Right cardiac atrium (tissue), 5 donors: ENCODE results near the gene KXD1. TPM values are rescaled to one million over a fixed set of nuclear protein-coding genes. Genes with fewer than 3 reads are reported as not detected.

ENCODE experiments used
- ATAC-seq, 2 donors: fragments of 200-7000 bp; cut with Tn5 transposase; one replicate each; pipeline versions ENCODE4 v1.8.0 to v1.9.1; 2020; ENCODE audit warnings: moderate library complexity in 2 of 2, mild to moderate bottlenecking in 1 of 2
- DNase-seq, 3 donors: peaks; one replicate each; pipeline ENCODE4 v3.0.0-alpha.2; 2020
- H3K27ac ChIP-seq: one replicate; pipeline ENCODE4 v1.5.1; 2013; ENCODE audit warnings: mild to moderate bottlenecking, low read length, control low read depth, moderate library complexity
- H3K27me3 ChIP-seq: one replicate; pipeline ENCODE4 v1.6.1; 2013; ENCODE audit not compliant: control insufficient read depth, insufficient read depth
- H3K4me1 ChIP-seq: one replicate; pipeline ENCODE4 v1.6.1; 2013; ENCODE audit warnings: low read length; ENCODE audit not compliant: control insufficient read depth, insufficient read depth
- H3K4me3 ChIP-seq: one replicate; pipeline ENCODE4 v1.5.1; 2013; ENCODE audit warnings: low read length, control low read depth
- H3K9me3 ChIP-seq: one replicate; pipeline ENCODE4 v1.6.1; 2013; ENCODE audit warnings: low read length; ENCODE audit not compliant: control insufficient read depth
- WGBS: extraction: QIAGEN DNeasy Blood & Tissue Kit; methylation state at CpG from one replicate; pipeline ENCODE4 v1.1.7; 2013; 5-methylcytosine and 5-hydroxymethylcytosine counted together
- intact Hi-C, 4 donors: fragments of 100-400 bp; cut with DNase I; formaldehyde crosslinking; loops; one replicate each; pipeline versions ENCODE4 v1.11.0 to v1.14.0; 2022 to 2023
- polyA plus RNA-seq: library from polyadenylated mRNA; stranded (reverse); fragments of 200-250 nt; gene quantifications from one replicate; pipeline ENCODE4 v1.2.3, GENCODE V29; 2013
- total RNA-seq, 4 donors: library from RNA; stranded (reverse); fragmentation: NEBNext Ultra II Directional; extraction: Animal tissue kit (Norgen Biotek cat#: 25700); gene quantifications; one replicate each; pipeline ENCODE4 v1.2.1, GENCODE V29; 2021
- donor health status: healthy with polysubstance abuse.
- donor health status: DM: no; HTN: yes; CAD: no.
- donor health status: DM: no; HTN: no; CAD: no.
- donor health status: DM: no; HTN: yes; CAD: no; lungs with severe emphysema.
- donor health status: DM: yes; HTN: yes; CAD: no.

The KXD1 gene
- total and polyA plus RNA-seq, 5 donors, result 47.8 to 55.4 (median 50.0) TPM

DNA sequence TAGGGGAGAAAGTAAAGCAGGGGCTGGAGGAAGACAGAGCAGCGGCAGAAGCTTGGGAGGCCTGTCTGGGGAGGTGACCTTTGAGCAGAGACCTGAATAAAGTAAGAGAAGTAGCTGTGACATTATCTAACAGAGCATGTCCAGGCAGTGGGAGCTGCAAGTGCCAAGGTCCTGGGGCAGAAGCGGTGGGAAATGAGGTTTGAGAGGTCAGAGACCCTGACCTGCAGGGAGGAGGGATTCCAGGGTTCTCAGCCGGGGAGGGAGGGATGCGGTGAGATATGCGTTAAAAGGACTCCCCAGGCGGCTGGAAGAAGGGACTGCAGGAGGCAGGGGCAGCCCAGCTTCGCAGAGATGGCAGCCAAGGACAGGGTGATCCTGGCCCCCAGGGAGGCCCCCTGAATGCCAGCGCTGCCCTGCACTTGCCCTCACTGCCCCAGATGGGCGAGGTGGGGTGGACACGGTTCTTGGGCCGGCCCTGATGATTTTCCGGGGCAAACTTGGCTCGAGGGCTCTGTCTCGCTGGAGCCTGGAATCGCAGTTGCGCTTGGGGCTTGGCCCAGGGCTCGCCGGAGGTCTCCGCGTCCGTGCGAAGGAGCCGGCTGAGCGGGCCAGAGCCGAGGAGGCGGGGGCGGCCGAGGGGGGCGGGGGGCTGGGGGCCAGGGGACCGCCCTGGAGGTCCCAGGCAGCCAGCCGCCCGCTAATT, 45.7 kb downstream of the KXD1 start:
- Histone ChIP-seq H3K4me1 (no peaks in the 10 kb centered on the region), H3K27me3 (no peaks in the 10 kb centered on the region), H3K27ac (no peak overlapping the region), H3K9me3 (no peaks in the 10 kb centered on the region), H3K4me3 (no peak overlapping the region)
- DNase-seq, result peak in 2 of 3 donors; percentile 63 to 72
- 7% methylated on average over 32 of the region's 32 CpGs for WGBS
- intact Hi-C loops, result no loop called here
- peak; percentile 39 to 40 for ATAC-seq

DNA sequence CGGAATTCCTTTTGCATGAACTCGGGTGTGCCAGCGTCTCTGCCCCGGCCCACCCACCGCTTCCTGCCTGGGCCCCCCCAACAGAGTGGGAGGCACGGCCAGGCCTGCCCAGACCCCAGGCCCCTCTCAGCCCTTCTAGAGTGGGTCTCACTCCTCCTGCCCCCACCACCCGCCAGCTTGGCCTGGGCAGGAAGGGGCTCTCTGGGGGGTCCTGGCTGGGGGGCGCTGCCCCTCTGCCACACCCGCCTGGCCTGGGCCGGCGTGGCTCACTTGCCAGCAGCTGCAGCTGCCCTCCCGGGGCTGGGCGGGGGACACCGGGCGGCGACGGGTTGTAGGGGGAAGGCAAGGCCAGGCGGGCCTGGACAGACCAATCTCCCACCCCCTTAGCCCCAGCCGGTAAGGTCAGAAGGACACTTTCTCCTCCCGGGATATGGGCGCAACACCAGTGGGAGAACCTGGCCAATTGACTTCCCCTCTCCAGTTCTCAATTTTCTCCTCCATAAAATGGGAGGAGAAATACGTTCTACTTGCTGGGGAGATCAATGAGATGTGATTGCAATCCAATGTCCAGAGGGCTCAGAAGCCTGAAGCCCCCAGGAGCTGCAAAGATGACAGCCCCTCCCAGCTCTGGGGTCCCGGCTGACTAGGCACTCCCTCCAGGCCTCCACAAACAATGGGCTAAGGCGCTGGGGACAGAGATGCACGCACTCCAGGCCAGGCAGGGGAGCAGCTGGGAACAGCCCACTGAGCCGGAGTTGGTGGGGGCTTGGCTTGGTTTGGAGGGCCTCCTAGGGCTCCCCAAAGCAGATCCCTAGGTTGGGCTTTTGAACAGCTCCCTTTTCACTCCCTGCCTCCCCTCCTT, 46.5 kb downstream of the KXD1 start:
- H3K4me3 ChIP-seq, result no peak overlapping the region
- ATAC-seq, result peak; percentile 40 to 42
- H3K27ac ChIP-seq, result no peak overlapping the region
- intact Hi-C loops, result no loop called here
- DNase-seq, result peak in 1 of 3 donors; percentile 60
- H3K9me3 ChIP-seq, result no peaks in the 10 kb centered on the region
- H3K4me1 ChIP-seq, result no peaks in the 10 kb centered on the region
- 16% methylated on average over 26 of the region's 26 CpGs for WGBS
- no peaks in the 10 kb centered on the region for H3K27me3 ChIP-seq

DNA sequence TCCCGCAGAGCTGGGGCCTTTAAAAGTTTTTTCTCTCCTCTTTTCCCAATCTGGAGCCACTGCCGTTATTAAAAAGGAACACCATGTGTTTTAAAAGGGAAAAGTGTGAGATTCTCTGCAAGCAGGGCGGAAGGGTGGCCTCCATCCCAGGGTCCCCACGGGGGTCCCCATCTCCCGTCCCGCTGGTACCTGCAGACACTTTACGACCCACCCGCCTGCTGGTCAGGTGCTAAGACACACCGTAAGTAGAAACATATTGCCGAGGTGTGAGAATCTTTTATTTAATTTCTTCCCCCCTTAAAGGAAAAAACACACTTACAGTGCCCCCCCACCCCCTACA, 47.1 kb downstream of the KXD1 start:
- Histone ChIP-seq H3K4me3 (no peak overlapping the region), H3K4me1 (no peaks in the 10 kb centered on the region), H3K27me3 (no peaks in the 10 kb centered on the region), H3K9me3 (no peaks in the 10 kb centered on the region), H3K27ac (no peak overlapping the region)
- DNase-seq, result no peak
- 16% methylated on average over 10 of the region's 10 CpGs for WGBS
- ATAC-seq, result no peak
- intact Hi-C loops, result no loop called here

DNA sequence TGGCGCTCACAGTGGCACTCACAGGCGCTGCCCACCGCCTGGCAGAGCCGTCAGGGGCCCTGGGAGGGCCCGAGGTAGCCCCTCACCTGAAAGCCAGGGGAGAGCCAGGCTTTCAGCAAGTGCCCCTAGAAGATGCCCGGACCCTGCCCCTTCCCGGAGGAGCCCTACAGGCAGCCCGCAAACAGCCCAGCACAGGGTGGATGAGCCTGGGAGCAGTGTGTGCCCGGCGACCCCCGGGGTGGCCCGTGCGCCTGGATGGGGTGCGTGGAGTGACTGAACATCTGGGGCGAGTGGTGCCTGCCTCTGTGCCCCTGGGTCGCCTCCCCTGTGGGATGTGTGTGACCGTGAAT, 47.5 kb downstream of the KXD1 start:
- H3K27me3 ChIP-seq, result no peaks in the 10 kb centered on the region
- WGBS, result 7% methylated on average over 17 of the region's 17 CpGs
- intact Hi-C loops, result no loop called here
- DNase-seq, result peak in 1 of 3 donors; percentile 47
- ATAC-seq, result no peak
- no peak overlapping the region for H3K4me3 ChIP-seq
- H3K9me3 ChIP-seq, result no peaks in the 10 kb centered on the region
- no peaks in the 10 kb centered on the region for H3K4me1 ChIP-seq
- no peak overlapping the region for H3K27ac ChIP-seq

DNA sequence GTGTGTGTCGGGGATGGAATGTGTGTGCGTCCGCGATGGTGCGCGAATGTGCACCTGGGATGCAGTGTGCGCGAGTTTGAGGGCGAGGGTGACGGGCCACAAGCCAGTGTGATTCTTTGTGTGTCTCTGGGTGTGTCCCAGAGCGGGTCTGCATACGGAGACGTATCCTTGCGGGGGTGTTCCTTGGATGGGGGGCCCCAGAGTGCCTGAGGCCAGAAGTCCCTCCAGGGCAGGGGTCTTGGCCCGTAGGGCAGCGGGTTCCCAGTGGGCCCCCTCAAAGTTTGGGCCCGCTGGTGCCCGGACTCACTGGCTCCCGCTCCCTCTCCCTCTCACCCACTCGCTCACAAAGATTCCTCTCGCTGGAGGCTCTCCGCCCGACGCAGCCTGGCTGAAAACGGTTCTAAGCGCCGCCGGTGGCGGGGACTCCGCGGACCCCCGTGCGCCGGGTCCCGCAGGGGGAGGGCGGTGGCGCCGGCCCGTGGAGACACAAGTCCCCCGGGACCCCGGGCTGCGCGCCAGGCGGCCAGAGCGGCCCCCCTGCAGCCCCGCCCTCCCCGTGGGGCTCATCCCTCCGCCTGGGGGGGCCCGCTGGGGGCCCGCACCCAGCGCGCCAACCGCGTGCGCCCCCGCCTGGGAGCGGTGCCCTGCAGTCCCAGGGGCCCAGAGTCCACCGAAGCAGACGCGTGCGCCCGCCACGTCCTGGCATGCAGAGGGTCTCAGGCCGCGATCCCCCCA, 48.0 kb downstream of the KXD1 start:
- H3K4me3 ChIP-seq, result peak overlapping the region; percentile 52
- intact Hi-C loops, result no loop called here
- WGBS, result 2% methylated on average over 65 of the region's 65 CpGs
- no peak overlapping the region for H3K27ac ChIP-seq
- H3K27me3 ChIP-seq, result no peaks in the 10 kb centered on the region
- no peaks in the 10 kb centered on the region for H3K9me3 ChIP-seq
- DNase-seq (peak in 1 of 3 donors; percentile 57), ATAC-seq (no peak)
- H3K4me1 ChIP-seq, result no peaks in the 10 kb centered on the region

DNA sequence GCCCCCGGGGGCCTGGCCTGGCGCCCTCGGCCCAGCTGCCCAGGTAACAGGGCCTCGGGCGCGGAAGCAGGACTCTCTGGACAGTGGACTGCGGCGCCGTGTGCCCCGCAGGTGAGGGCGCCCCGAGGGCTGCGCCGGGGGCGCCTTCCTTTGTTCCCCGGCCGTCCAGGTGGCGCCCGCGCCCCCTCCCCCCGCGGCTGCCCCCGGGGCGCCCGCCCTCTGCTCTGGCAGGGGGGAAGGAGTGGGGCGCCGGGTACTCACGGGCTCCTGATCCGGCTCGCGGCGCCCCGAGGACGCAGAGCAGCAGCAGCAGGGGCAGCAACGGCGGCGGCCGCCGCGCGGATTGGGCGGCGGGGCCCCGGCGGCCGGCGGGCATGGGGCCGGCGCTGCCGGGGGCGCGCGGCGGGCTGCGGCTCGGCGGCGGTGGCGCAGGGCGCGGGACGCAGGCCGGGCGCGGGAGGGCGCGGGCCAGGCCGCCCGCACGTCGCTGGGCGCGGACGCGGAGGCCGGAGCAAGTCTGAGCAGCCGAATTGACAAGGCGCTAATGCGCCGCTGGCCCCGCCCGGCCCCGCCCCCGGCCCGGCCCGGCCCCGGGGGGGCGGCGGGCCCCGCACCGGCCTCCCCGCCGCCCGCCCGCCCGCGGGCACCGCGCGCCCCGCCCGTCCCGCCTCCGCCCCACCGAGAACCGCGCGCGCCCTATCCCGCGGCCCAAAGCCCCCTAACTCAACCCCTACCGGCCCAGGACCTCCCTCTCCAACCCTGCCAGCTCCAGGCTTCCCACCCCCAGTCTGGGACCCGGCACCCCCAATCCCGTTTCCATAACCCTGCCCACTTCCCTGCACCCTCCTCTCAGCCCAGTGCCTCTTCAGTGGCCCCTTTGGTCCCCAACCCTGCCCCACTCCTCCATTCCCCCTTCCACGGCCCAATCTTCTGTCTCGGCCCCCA, 48.9 kb downstream of the KXD1 start, which contains the start of gene CRLF1:
TSS of gene CRLF1 (minus strand) at position 519 of the 945 bp plus-strand sequence. CDS start at position 376, 143 bp downstream.
- no peak for ATAC-seq
- Histone ChIP-seq H3K4me3 (peak within 1 kb of the TSS; percentile 52), H3K27me3 (no peaks in the 10 kb centered on the region), H3K4me1 (no peaks in the 10 kb centered on the region), H3K27ac (no peak within 1 kb of the TSS), H3K9me3 (no peaks in the 10 kb centered on the region)
- under 1% methylated on average over 113 of the region's 116 CpGs for WGBS
- intact Hi-C loops, result no loop called here
- peak in 1 of 3 donors; percentile 55 for DNase-seq

DNA sequence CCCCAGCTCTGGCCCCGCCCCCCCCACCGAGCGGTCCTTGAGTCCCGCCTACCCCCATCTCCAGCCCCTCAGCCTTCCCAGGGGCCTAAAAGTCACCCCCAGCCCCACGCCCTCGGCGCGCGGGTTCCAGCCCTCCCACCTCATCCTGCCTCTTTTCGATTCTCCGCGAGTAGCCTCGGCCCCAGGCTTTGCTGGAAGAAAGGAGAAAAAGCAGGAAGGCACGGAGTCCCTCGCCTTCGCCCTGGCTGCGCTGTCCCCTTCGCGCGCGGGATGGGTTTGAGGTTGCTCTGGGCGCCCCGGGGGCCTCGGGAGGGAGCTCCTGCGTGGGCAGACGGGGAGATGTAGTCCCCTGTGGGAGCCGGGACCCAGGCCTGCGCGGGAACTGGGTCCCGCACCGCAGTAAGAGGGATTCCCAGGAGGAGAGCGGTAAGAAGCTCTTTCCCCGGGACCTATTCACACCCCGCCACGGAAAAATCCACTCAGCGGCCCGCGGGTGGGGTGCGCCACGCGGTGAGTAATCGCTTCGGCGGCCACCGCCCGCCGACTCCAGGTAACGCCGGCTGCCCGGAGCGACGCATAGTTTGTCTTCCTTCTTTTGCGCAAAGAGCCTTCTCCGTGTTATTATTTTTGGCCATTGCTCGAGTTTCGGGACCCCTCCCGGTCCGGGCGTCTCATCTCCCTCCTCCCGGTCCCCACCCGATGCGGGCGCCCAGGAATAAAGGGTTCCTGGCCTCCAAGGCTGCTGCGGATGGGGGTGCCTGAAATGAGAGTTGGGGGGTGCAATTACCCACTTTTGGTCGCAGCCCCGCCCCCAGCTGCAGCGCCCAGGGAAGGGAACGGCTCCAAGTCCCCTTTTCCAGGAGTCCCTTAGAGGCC, 49.8 kb downstream of the KXD1 start:
- Histone ChIP-seq H3K27ac (no peak overlapping the region), H3K27me3 (no peaks in the 10 kb centered on the region), H3K9me3 (no peaks in the 10 kb centered on the region), H3K4me3 (peak overlapping the region; percentile 52), H3K4me1 (no peaks in the 10 kb centered on the region)
- ATAC-seq (no peak), DNase-seq (peak in 1 of 3 donors; percentile 39)
- WGBS, result 2% methylated on average over 67 of the region's 68 CpGs
- intact Hi-C loops, result no loop called here

DNA sequence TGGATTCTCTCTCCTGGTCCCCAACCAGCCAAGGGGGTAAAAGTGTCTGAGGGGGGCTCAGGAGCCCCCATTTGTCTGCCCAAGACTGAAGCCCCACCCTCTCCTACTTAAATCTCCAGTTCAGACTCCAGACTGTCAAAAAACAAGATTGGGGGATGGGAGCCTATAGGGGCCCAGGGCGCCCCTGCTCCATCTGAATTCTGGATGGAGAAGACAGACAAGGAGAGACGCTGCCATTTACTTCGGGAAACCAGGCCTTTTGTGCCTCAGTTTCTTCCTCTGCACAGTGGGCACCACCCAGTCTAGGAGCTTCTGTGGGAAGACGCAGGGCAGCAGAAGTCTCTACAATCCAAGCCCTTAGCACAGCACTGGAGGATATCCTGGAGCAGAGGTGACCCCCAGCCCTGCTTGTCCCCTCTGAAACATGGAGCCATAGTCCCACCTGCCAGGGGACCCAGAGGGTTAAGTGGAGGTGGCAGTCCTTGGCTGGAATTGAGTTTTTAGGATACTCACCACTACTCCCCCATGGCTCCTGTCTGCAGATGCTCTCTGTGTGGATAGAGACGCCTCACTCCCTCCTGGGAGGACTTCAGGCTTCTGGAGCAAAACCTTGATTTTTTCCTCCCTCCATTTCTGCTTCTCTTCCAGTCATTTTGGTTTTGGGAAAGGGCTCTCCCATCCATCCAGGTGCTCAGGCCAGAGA, 50.6 kb downstream of the KXD1 start:
- H3K9me3 ChIP-seq, result no peaks in the 10 kb centered on the region
- intact Hi-C loops, result no loop called here
- H3K27ac ChIP-seq, result no peak overlapping the region
- DNase-seq, result no peak
- no peak for ATAC-seq
- 25% methylated on average over 5 of the region's 5 CpGs for WGBS
- H3K4me1 ChIP-seq, result no peaks in the 10 kb centered on the region
- no peaks in the 10 kb centered on the region for H3K27me3 ChIP-seq
- H3K4me3 ChIP-seq, result no peak overlapping the region
